SIG-M5 (cell line): ENCODE measurements around the gene PCK2.
"Not testable (repeated sequence)": the region's sequence is repeated elsewhere in the genome, so short reads cannot be mapped to it uniquely, and the experiment has no call there.

Experiments used
- DNase-seq: peaks from one replicate; lab custom pipeline; 2025; lab: John Stamatoyannopoulos, UW

PCK2 gene

DNA sequence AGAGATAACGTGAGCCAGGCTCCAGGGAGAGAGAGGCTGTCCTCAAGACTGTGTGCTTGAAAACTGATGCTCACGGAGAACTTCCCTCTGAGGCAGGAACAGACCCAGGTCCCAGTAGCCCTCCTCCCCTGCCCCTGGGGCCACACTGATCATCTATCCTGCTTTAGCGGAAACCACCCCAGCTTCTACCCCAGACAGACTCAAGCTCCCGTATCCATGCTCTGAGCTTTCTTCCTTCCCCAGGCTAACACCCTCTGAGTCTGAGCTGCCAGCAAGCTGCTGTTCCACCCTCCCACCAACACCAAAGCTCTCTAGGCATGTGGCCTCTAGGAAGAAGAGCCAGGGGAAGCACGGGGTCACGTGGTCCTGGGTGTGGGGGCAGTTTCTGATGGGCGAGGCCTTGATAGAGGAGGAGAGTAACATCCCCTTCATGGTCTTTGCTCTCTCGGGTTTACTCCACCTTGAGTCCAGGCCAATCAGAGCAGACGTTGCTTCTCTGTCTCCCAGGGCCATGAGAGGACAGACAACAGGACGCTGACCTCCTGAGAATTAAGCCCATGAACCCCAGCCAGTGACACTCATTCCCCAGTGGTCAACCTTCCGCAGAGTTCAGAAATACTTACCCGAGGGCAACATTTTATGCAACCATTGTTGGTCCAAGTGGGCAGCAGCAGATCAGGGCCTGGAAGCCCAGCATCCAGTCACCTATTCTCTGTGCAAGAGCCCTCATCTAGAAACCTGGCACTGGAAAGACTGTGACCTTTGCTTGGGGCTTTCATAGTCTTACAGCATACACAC, 1.4 kb downstream of the PCK2 start:
- DNase-seq, result peak; percentile 5

DNA sequence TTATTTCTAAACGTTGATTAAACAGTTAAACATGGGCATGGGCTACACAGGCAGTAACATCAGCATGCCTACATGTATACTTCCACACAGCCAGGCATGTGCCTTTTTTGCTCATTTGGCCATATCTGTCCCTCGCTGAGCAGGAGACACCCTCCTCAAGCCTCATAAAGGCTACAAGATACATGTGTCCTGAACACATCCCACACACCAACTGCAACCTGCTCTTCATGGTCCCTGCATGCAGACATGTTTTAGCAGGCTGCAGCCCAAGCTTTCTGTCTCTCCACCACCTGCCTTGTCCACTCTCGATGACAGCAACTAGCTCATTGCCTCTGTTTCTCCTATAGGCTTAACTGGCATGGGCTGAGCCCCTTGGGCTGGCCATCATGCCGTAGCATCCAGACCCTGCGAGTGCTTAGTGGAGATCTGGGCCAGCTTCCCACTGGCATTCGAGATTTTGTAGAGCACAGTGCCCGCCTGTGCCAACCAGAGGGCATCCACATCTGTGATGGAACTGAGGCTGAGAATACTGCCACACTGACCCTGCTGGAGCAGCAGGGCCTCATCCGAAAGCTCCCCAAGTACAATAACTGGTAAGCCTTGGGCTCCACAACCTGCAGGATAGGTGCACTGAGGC, 2.6 kb downstream of the PCK2 start:
- DNase-seq, result no peak

DNA sequence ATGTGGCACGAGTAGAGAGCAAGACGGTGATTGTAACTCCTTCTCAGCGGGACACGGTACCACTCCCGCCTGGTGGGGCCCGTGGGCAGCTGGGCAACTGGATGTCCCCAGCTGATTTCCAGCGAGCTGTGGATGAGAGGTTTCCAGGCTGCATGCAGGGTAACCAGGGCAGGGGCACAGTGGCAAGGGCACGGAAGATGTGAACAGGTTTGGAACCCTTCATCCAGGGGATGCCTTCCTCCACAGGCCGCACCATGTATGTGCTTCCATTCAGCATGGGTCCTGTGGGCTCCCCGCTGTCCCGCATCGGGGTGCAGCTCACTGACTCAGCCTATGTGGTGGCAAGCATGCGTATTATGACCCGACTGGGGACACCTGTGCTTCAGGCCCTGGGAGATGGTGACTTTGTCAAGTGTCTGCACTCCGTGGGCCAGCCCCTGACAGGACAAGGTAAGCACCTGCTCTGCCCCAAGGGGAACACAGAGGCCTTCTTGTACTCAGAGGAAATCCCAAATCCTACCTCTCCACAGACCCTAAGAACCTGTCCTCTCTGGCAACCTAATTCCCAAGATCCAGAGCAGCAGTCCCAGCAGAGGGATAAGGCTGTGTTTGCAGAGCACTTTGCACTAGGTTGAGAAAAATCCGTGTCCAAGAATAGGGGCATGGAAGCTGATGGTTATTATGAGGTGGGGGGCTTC, 4.3 kb downstream of the PCK2 start:
- no peak for DNase-seq

DNA sequence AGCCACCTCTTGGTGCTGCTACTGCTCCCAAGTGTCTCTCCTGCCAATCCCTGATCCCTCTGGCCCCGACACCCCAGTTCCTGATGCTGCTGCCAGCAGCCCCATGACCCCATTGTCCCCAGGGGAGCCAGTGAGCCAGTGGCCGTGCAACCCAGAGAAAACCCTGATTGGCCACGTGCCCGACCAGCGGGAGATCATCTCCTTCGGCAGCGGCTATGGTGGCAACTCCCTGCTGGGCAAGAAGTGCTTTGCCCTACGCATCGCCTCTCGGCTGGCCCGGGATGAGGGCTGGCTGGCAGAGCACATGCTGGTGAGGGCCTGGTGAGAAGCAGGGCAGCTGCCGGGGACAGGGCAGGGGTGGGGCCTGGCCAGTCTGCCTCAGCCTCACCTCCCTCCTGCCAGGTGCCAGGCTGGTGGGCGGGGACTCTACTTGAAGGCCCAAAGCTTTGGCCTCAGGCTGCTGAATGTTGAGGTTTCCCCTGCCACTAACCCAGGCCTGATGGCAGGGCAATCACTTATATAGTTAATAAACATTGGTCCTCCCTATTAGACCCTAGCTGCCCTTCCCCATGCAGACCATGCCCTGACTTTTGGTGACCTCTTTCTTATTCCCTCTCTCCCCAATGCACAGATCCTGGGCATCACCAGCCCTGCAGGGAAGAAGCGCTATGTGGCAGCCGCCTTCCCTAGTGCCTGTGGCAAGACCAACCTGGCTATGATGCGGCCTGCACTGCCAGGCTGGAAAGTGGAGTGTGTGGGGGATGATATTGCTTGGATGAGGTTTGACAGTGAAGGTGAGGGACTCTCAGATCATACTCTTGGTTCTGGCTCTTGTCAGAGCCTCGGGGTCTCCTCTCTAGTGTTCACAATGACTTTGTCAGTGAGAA, 5.1 kb downstream of the PCK2 start:
- no peak for DNase-seq

DNA sequence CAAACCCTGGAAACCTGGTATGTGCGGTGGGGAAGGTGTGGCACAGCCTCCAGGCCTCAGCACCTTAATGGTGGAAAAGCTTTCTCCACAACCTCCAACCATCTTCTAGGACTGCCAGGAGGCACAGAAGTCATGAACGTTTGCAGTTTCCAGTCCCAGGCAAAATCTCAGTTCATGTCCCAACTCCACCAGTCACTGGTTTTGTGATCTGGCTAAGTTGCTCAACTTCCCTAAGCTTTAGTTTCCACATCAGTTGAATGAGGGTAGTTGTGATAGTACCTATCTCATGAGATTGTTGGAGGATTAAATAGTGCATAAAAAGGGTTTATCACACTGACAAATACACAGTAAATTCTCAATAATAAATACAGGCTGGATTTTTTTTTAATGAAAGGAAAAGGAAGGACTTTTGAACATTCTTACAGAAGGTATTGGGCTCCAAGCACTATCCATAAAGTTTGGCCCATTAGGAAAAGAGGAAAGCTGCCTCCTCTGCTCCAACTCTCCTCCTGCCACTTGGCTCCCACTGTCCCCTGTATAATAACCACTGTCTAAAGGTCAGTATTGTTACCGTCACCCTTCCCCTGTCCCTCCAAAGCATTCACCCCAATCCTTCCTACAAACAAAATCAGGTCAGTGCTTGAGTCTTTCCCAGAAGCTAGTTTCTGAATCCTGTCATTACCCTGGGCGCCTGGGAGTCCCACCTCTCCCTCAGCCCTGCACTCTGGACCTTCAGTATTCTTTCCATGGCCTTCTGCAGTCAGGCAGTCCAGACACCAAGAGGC, 6.3 kb downstream of the PCK2 start:
- DNase-seq, result no peak

DNA sequence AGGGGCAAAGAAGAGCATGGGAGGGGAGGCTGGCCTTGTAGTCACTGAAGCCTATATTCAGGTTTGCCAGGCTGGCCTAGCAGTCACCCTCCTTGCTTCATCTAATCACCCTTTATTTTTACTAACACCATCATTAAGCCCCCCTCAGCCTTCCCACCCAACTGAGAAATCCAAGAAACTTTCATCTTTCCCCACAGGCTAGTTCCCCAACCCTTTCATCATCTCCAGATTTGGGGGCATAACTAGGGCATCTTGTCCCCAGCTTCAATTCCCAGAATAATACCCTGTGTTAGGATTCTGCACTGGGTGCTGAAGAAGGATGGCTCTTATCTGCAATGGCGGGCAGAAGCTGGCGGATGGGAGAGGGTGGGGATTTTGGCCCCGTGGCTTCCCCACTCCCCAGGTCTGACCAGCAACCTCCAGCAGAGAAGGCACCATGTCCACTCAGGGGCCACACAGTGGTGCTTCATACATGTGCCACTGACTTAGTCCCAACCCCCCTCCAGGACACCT, 6.9 kb downstream of the PCK2 start:
- DNase-seq, result no peak

DNA sequence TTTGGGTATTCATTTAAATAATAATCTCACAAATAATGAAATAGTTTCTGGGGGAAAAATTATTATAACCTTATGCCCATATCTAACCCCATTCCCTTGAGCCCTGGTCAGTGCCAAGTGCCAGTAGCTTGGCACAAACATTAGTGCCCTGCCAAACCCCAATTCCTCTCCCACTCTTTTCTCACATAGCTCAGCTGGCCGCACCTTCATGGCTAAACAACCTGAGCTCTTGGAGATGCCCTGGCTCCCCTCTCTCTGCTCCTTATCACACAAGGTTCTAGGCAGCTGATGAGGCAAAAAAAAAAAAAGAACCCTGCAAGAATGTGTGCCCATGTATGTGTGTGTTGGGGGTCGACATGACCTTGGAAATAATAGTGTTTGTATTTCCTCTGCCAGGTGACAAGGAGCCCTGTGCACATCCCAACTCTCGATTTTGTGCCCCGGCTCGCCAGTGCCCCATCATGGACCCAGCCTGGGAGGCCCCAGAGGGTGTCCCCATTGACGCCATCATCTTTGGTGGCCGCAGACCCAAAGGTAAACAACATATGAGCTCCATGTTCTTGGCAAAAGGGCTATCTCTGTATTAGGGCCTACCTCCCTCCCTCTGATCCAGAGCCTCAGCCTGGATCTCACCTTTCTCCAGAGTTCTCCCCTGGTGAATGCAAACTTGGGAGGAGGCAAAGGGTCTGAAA, 8.4 kb downstream of the PCK2 start:
- no peak for DNase-seq

DNA sequence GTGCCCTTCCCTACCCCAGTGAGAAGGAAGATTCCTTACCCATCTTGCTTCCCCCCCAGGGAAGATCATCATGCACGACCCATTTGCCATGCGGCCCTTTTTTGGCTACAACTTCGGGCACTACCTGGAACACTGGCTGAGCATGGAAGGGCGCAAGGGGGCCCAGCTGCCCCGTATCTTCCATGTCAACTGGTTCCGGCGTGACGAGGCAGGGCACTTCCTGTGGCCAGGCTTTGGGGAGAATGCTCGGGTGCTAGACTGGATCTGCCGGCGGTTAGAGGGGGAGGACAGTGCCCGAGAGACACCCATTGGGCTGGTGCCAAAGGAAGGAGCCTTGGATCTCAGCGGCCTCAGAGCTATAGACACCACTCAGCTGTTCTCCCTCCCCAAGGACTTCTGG, 9.3 kb downstream of the PCK2 start:
- no peak for DNase-seq

DNA sequence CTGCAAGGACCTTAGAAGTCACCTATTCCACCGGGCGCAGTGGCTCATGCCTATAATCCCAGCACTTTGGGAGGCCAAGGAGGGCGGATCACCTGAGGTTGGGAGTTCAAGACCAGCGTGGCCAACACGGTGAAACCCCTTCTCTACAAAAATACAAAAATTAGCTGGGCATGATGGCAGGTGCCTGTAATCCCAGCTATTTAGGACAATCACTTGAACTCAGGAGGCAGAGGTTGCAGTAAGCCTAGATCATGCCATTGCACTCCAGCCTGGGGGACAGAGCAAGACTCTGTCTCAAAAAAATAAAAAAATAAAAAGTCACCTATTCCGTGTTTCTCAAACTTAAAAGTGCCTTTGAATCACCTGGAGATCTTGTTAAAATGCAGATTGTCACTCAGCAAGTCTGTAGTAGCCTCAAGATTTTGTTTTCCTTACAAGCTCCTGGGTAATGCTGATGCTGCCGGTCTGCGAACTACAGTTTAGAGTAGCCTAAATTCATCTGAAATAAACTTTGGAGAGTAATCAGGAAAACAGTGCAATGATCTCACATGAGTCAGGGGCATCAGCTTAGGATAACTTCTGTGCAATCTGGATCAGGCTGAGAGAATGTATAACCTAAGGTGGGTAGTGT, 11.6 kb downstream of the PCK2 start:
- DNase-seq, result not testable (repeated sequence)

DNA sequence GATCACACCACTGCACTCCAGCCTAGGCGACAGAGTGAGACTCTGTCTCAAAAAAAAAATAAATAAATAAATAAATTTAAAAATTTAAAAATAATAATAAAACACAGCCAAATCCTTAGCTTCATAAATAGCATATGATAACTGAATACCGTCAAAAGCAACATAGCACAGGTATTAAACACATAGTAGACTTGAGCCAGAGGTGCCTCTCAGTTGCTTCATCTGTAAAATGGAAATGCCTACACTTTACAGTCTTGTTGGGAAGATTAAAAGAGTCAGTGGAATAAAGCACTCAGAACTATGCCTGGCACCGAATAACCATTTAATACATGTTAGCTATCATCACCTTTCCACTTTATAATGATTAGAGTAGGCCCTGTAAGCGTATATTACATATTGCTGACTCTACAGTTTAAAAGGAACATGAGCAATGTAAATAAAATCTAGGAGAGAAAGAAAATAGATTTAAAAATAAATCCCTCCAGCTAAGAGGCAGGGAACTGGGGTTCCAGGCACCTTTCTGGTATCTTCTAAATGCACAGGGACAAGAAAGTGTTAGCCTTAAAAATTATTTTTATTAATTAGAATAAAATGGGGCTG, 12.7 kb downstream of the PCK2 start:
- no peak for DNase-seq

DNA sequence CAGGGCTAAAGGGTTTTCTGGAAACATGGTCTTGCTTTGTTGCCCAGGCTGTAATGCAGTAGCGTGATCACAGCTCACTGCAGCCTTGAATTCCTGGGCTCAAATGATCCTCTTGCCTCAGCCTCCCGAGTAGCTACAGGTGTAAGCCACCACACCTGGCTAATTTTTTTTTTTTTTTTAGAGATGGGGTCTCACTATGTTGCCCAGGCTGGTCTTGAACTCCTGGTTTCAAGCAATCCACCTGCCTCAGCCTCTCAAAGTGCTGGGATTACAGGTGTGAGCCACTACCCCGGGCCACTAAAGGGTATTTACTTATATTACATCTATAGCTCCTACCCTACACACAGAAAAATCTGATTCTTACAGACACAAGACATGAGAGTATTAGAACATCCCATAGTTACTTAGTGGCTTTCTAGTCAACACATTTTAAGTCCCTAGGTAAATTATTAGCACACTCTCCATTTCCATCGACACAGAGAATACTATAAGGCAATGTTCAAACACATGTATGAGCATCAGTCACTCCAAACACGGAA, 14.3 kb downstream of the PCK2 start:
- DNase-seq, result no peak

DNA sequence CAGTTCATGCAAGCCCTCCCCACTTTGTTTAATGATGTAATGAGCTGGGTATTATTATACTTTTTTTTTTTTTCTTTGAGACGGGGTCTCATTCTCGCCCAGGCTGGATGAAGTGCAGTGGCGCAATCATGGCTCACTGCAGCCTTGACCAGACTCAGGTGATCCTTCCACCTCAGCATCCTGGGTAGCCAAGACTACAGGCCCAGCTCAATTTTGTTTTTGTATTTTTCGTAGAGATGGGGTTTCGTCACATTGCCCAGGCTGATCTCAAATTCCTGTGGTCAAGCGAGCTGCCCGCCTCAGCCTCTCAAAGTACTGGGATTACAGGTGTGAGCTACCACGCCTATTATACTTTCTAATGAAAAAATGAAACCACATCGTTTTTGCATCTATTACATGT, 15.9 kb downstream of the PCK2 start:
- no peak for DNase-seq

DNA sequence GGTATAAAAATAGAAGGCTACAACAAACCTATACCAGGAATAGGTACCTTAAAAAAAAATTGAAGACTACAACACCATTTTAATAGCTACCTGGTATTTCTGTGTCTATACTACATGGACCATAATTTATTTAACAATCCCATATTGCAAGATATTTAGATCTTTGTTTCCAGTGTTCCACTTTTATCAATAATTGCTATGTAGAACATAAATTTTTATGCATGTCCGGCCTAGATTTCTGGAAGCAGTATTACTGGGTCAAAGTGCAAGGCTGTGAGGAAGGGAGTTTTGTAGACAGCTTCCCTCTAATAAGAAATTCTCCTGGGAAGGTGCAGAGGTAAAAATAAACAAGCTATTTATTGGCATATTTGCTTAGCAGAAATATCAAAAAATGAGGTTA, 16.4 kb downstream of the PCK2 start:
- DNase-seq, result no peak

DNA sequence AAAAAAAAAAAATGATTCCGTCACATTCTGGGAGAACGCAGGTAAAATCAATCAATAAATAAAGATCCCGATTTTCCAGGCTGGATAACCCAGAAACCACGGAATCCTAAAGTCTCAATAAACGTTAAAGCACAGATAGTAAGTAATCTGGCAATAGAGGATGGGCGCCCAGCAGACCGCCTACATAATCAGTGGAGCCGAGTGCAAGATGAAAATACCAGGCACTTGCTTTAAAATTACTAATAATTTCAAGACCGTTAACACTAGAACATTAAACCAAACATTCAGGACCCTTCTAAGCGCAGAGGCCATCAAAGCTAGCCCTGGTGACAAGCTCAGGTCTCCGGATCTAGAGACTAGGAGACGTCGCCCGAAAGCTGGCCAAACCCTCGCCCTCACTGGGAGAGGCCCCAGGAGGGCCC, 19.3 kb downstream of the PCK2 start:
- no peak for DNase-seq

DNA sequence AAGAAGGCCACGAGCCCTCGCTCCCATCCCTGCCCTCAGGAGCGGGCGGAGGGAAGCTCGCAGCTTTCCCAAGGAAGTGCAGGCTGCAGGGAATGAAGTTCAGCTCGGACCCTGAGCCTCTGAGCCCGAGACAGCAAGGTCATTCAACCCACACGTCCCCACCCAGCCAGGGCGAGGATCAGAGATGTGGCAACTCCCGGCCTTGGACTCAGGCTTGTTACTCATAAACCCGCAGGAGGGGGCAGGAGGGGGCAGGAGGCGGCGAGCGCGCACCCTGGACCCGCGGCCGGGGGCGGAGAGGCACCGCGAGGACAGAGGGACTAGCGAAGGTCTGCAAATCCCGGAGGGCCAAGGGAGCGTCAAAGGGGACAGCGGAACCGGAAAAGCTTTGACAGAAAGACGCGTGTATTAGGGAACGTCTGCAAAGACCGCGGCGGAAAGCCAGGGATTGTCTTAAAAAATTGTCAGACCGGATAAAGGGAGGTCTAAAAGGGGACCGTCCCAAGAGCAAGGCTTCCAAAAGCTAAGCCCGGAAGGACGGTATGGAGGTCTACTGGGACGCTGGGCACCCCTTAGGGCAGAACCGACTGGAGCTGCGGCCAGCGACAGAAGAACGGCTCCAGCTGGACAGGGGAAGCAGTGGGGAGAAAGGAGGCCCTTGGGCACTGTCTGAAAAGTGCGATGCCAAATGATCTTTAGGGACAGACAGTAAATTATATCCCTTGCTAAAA, 19.9 kb downstream of the PCK2 start:
- DNase-seq, result peak; percentile 65

DNA sequence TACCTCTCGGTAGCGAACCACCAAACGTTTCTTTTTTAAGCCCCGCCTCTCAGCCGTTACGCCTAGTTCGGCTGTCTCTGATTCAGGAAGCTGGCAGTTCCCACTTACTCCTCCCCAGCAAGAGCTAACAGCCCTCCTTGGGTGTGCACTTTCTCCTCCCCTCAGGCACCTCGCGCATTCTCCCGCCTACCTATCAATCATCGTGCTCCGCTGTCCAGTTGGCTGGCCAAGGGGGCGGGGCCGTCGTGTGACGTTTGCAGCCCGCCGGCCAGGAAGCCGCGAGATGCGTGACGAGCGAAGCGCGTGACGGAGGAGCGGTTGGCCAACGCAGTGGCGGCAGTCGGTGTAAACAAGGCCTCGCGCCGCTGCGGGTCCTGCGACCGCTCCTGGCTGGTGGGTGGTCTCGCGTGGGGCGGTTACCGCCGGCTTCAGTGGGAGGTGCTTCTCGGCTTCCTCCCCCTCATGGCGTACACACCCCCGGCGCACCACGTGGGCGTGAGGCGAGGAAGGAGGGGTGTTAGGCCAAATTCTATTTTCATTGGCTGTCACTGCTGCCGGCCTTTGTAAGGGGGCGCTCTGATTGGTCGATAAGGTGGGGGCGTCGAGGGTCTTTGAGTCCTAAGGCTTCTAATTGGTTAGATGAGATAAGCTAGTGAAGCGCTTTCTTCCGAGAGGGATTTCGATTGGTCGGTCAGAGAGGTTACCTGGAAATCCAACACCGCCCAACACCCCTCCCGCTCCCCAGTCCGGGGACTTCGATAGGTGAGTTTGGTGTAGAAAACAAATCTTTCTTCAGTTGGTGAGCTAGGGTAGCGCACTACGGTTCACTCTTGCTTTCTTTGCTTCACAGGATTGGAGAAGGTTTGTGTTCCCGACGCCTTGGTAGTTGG, 20.7 kb downstream of the PCK2 start, which contains the start of the genes DCAF11 and NRL:
Gene DCAF11, plus strand, starts transcription at position 246 of the 890 bp plus-strand sequence. CDS start 818 bp downstream, outside the sequence.
Gene NRL, minus strand, starts transcription at position 418 of the 890 bp plus-strand sequence. CDS start 32,101 bp downstream, outside the sequence.
- peak; percentile 99 for DNase-seq

DNA sequence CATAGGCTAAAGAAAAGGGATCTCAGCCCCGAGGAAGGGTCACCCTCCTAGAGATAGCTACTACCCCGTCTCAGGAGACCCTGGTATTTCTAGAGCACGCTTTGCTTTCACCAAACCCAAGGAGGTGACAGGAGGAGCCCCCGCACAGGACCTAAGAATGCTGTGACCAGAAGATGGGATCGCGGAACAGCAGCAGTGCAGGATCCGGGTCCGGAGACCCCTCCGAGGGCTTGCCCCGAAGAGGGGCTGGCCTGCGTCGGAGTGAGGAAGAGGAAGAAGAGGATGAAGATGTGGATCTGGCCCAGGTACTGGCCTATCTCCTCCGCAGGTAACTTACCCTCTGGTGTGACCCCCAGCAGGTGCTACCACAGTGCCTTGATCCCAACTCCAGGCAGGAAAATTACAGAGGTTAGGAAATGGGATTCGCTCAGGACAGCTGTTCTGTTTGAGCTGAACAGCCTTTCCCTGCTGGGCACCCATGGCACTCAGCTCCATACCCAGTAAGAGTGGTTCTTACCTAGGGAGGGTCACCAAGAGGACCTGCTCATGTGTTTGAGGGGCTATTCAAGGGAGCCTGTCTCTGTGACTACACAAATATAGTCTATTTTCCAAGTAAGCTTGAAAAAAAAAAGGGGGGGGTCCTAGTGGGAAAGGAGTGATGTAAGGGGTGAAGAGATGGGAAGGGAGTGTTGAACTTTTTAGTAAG, 21.5 kb downstream of the PCK2 start:
- DNase-seq, result no peak
